ENCODE results near the gene CNBD2.
"Not testable (repeated sequence)": the region's sequence is repeated elsewhere in the genome, so short reads cannot be mapped to it uniquely, and the experiment has no call there.

Gene CNBD2

DNA sequence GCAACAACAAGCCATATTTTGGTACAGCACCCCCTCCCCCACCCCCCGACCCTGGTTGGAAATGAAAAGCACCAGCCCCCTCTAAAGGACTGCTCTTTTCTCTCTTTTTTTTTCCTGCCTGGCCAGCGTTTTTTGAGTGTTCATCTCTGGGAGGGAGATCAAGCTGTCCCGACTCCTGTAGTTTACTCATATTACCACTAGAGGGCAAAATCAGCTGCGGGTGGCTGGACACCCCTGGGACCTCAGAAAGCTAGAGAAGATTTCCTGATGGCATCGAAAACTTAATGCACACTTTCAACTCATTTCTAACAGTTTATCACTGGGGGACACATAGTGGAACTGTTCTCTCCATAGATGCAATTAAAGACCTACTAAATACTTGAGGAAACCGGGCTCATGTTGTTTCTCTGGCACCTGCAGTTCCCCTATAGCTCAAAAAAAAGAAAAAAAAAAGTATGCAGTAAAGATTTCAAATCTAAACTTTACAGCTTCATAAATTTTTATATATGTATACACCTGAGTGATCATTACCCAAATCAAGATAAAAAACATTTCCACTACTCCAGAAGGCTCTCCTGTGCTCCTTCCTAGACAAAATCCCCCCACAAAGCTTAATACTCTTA is 24.4 kb downstream of the CNBD2 start:
- peaks cover 12% of the 10 kb centered on the region for H3K4me1 Mint-ChIP-seq
- no peaks in the 10 kb centered on the region for H3K36me3 Mint-ChIP-seq (ENCODE audit: low read depth)
- peak; percentile 44 for DNase-seq
- H3K9me3 Mint-ChIP-seq: no peaks in the 10 kb centered on the region
- peaks cover 7% of the 10 kb centered on the region for H3K27me3 Mint-ChIP-seq (ENCODE audit: low read depth, poor library complexity)
- no peak overlapping the region for H3K4me3 Mint-ChIP-seq
- peak; percentile 74 for TF ChIP-seq CTCF (IDR thresholded peaks at IDR 0.05)
- H3K27ac Mint-ChIP-seq: no peak overlapping the region

- H3K9me3 Mint-ChIP-seq: no peaks in the 10 kb centered on the region
- no peak overlapping the region for H3K27ac Mint-ChIP-seq
- H3K4me1 Mint-ChIP-seq: peaks cover 12% of the 10 kb centered on the region
- DNase-seq: peak; percentile 91
- H3K4me3 Mint-ChIP-seq: no peak overlapping the region
- no peaks in the 10 kb centered on the region for H3K36me3 Mint-ChIP-seq (ENCODE audit: low read depth)
- peak; percentile 82 for TF ChIP-seq CTCF (IDR thresholded peaks at IDR 0.05)
- peaks cover 4% of the 10 kb centered on the region for H3K27me3 Mint-ChIP-seq (ENCODE audit: low read depth, poor library complexity)
Measured at GRCh38 chr20:35994994-35995453, 26.6 kb downstream of the CNBD2 start.

- H3K27me3 Mint-ChIP-seq (ENCODE audit: low read depth, poor library complexity); H3K4me3 Mint-ChIP-seq; H3K27ac Mint-ChIP-seq; H3K36me3 Mint-ChIP-seq (ENCODE audit: low read depth); DNase-seq; H3K9me3 Mint-ChIP-seq: not testable (repeated sequence)
- H3K4me1 Mint-ChIP-seq: peaks cover 12% of the 10 kb centered on the region
Measured at GRCh38 chr20:35996492-35996891, 28.1 kb downstream of the CNBD2 start.

GRCh38 chr20:36001331-36001730 is 32.9 kb downstream of the CNBD2 start:
- H3K27ac Mint-ChIP-seq, H3K4me3 Mint-ChIP-seq, H3K4me1 Mint-ChIP-seq: not testable (repeated sequence)

GRCh38 chr20:36002855-36003254 is 34.5 kb downstream of the CNBD2 start:
- no peak for TF ChIP-seq CTCF (IDR thresholded peaks at IDR 0.05)
- no peaks in the 10 kb centered on the region for H3K4me1 Mint-ChIP-seq

More at GRCh38 chr20:36001331-36001730, 32.9 kb downstream of the CNBD2 start:
- H3K27me3 Mint-ChIP-seq (ENCODE audit: low read depth, poor library complexity); H3K36me3 Mint-ChIP-seq (ENCODE audit: low read depth); DNase-seq: not testable (repeated sequence)
- H3K9me3 Mint-ChIP-seq: peaks cover 34% of the 10 kb centered on the region

DNA sequence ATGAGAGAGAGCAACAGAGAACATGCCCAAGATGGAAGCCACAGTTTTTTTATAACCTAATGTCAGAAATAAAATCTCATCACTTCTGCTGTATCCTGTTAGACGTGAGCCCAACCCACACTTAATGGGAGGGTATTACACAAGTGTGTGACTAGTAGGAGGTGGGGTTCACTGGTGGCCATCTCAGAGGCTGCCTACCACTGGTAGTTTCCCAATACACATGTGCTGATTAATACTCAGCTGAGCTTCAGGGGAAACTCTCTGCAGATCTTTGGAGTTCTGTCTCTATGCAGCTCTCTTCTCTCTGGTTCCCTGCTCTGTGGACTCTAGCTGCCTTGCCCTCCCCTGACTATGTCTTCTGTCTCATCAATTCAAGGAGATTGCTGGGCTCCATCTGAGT is 35.7 kb downstream of the CNBD2 start:
- Mint-ChIP-seq H3K27me3 (ENCODE audit: low read depth, poor library complexity) (peaks cover 8% of the 10 kb centered on the region), H3K27ac (no peak overlapping the region), H3K36me3 (ENCODE audit: low read depth) (peaks cover 8% of the 10 kb centered on the region), H3K9me3 (peaks cover 34% of the 10 kb centered on the region), H3K4me3 (no peak overlapping the region), H3K4me1 (no peaks in the 10 kb centered on the region)
- no peak for TF ChIP-seq CTCF (IDR thresholded peaks at IDR 0.05)
- DNase-seq: no peak

More at GRCh38 chr20:36002855-36003254, 34.5 kb downstream of the CNBD2 start:
- Mint-ChIP-seq H3K9me3 (peaks cover 34% of the 10 kb centered on the region), H3K27me3 (ENCODE audit: low read depth, poor library complexity) (peaks cover 8% of the 10 kb centered on the region), H3K27ac (no peak overlapping the region), H3K4me3 (no peak overlapping the region), H3K36me3 (ENCODE audit: low read depth) (peaks cover 8% of the 10 kb centered on the region)
- no peak for DNase-seq

DNA sequence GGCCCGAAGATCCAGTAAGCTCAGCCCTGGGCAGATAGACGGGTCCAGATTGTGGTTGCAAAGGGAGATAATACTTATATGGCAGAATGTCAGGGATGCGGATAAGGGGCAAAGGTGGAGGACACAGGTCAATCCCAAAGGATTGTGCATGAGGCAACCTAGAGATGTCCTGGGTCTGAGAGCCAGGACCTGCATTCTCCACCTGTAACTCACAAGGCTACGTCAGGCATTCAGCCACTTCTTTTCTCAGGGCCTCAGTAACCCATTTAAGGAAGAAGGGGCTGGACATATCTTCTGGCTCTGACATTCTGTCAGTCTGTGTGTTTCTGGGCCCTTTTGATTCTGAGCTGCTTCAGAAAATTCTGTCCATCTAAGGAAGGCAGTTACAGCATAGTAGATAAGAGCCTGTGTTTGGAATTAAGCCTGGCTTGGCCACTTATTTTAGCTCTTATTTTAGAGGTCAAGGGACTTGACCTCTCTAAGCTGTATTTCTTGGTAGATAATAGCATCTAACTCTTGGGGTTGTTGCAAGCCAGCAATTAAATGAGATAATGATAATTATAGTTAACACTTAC is 40.2 kb downstream of the CNBD2 start:
- H3K9me3 Mint-ChIP-seq: peaks cover 12% of the 10 kb centered on the region
- no peak for DNase-seq
- peaks cover 3% of the 10 kb centered on the region for H3K27me3 Mint-ChIP-seq (ENCODE audit: low read depth, poor library complexity)
- H3K4me1 Mint-ChIP-seq: no peaks in the 10 kb centered on the region
- H3K4me3 Mint-ChIP-seq: no peak overlapping the region
- no peak overlapping the region for H3K27ac Mint-ChIP-seq
- no peaks in the 10 kb centered on the region for H3K36me3 Mint-ChIP-seq (ENCODE audit: low read depth)
- TF ChIP-seq CTCF (IDR thresholded peaks at IDR 0.05): no peak

Measured in nephron progenitor cell (in vitro differentiated cells).